Loucy (cell line): ENCODE results near the gene TRAPPC2B.

Experiments
- CTCF ChIP-seq: fragments of 200-600 bp; sonication (generic); conservative IDR thresholded peaks from 2 replicates; pipeline ENCODE4 v1.5.1; 2014; ENCODE audit warnings: mild to moderate bottlenecking, antibody characterized with exemption, low read length
- EZH2phosphoT487 ChIP-seq: fragments of 200-600 bp; IDR thresholded peaks from 2 replicates; pipeline ENCODE4 v1.6.1; 2018; ENCODE audit warnings: antibody characterized with exemption, mild to moderate bottlenecking, moderate library complexity, borderline replicate concordance

DNA sequence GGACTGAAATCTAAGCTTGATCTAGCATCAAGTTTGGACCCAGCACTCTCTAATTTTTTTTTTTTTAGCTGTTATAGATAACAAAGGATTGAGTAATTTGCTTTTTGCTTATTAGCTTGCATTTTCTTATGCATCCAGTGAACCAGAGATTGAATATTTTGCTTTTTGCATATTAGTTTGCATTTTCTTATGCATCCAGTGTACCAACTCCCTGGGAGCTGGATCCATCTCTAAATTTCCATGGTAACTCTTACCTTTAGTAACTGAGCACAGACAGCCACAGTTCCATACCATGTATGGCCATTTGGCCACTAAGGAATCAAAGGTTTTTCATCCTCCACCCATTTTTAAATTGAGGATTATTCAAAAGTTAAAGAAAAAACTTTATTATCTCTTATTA lies 17.6 kb downstream of the TRAPPC2B start:
- TF ChIP-seq CTCF (no peak), EZH2phosphoT487 (no peak)
